GM13976 (cell line): ENCODE results near the gene RBCK1.

Experiments
- DNase-seq: peaks from one replicate; pipeline ENCODE4 v3.0.0; 2012; ENCODE audit warnings: low spot score
- CTCF ChIP-seq: IDR thresholded peaks from 2 replicates; pipeline ENCODE4 v1.5.1; 2012; ENCODE audit warnings: borderline replicate concordance, mild to moderate bottlenecking; ENCODE audit not compliant: insufficient read depth; ENCODE audit errors: extremely low read depth, missing control alignments, control extremely low read depth
- in situ Hi-C: fragments of 300-500 bp; cut with MboI; formaldehyde crosslinking; loops from one replicate; pipeline ENCODE4 v1.12.0; 2022; ENCODE audit warnings: low sequenced_read_pairs, mixed read lengths, inconsistent platforms; ENCODE audit not compliant: unreplicated experiment

Gene RBCK1

GRCh38 chr20:433300-433975, 25.3 kb downstream of the RBCK1 start:
- no peak for TF ChIP-seq CTCF
- in situ Hi-C loops = no loop called here
- peak; percentile 83 for DNase-seq

GRCh38 chr20:434221-434620, 26.1 kb downstream of the RBCK1 start:
- no peak for TF ChIP-seq CTCF
- in situ Hi-C loops = no loop called here
- no peak for DNase-seq

- no peak for DNase-seq
Measured at GRCh38 chr20:434661-435419, 26.7 kb downstream of the RBCK1 start.

GRCh38 chr20:435558-435957, 27.5 kb downstream of the RBCK1 start:
- in situ Hi-C loops = no loop called here
- DNase-seq = no peak
- no peak for TF ChIP-seq CTCF

More at GRCh38 chr20:434661-435419, 26.7 kb downstream of the RBCK1 start:
- TF ChIP-seq CTCF = no peak
- in situ Hi-C loops = no loop called here

- in situ Hi-C loops = no loop called here
- no peak for DNase-seq
- TF ChIP-seq CTCF = no peak
Measured at GRCh38 chr20:436476-436875, 28.4 kb downstream of the RBCK1 start.

- TF ChIP-seq CTCF = no peak
- DNase-seq = no peak
- in situ Hi-C loops = no loop called here
Measured at GRCh38 chr20:437787-438486, 29.8 kb downstream of the RBCK1 start.
